ENCODE data around the gene SLC36A4. TPM values are rescaled to one million over a fixed set of nuclear protein-coding genes. Genes with fewer than 3 reads are reported as not detected.

Gene SLC36A4
- total and polyA plus RNA-seq, 4 donors: 4.4 to 23.7 (median 13.0) TPM

DNA sequence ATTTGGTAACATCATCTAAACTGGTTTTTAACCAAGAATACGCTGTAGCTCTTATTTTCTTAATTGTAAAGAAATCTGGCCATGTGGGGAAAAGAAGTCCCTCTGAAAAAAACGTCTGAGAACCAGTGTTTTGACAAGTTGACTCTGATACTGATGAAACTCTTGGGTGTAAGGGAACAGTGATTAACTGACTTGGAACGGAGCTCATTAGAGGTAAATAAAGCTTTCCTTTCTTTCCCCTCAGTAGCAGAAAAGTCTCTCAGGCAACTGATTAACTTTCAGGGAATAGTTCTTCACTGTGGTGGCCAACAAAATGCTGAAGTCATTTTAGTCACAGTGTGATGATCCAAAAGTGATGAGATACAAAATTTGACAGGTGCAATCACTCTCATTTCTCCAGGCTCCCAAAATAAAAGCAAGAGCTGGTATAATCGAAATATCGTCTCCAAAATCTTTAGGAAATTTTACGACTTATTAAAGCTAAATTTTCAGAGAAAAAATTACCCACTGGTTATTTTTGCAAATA is 52.3 kb downstream of the SLC36A4 start:
- DNase-seq (no peak), ATAC-seq (ENCODE audit: low FRiP score) (no peak)
- WGBS, 2 donors: 81 to 90% methylated on average over 6 of the region's 6 CpGs

GRCh38 chr11:93143800-93144199 is 54.0 kb downstream of the SLC36A4 start:
- intact Hi-C loops (cut with DNase I): no loop called here
- DNase-seq (no peak), ATAC-seq (ENCODE audit: low FRiP score) (no peak)
- Histone ChIP-seq H3K27ac (ENCODE audit: low read depth in 1 of 2, low read length in 2 of 2) (no peak overlapping the region), H3K36me3 (ENCODE audit: control insufficient read depth in 1 of 2, insufficient read depth in 2 of 2, low read length in 1 of 2) (peaks cover 0 to 2% of the 10 kb centered on the region in 2 donors), H3K27me3 (ENCODE audit: control insufficient read depth in 1 of 2, insufficient read depth in 2 of 2, low read length in 1 of 2) (no peaks in the 10 kb centered on the region), H3K4me3 (ENCODE audit: low read length in 2 of 2) (no peak overlapping the region), H3K9me3 (ENCODE audit: control insufficient read depth, low read length) (no peaks in the 10 kb centered on the region), H3K4me1 (ENCODE audit: control insufficient read depth in 1 of 2, insufficient read depth in 2 of 2, low read length in 2 of 2) (no peaks in the 10 kb centered on the region)

More for the DNA sequence above, 52.3 kb downstream of the SLC36A4 start:
- intact Hi-C loops (cut with DNase I): no loop called here
- H3K27me3 ChIP-seq (ENCODE audit: control insufficient read depth in 1 of 2, insufficient read depth in 2 of 2, low read length in 1 of 2): peaks cover 0 to 1% of the 10 kb centered on the region in 2 donors
- H3K4me1 ChIP-seq (ENCODE audit: control insufficient read depth in 1 of 2, insufficient read depth in 2 of 2, low read length in 2 of 2): no peaks in the 10 kb centered on the region
- H3K27ac ChIP-seq (ENCODE audit: low read depth in 1 of 2, low read length in 2 of 2): no peak overlapping the region
- no peaks in the 10 kb centered on the region for H3K9me3 ChIP-seq (ENCODE audit: control insufficient read depth, low read length)
- no peak overlapping the region for H3K4me3 ChIP-seq (ENCODE audit: low read length in 2 of 2)
- peaks cover 0 to 2% of the 10 kb centered on the region in 2 donors for H3K36me3 ChIP-seq (ENCODE audit: control insufficient read depth in 1 of 2, insufficient read depth in 2 of 2, low read length in 1 of 2)

GRCh38 chr11:93143186-93143585 is 54.6 kb downstream of the SLC36A4 start:
- ATAC-seq (ENCODE audit: low FRiP score) (no peak), DNase-seq (no peak)
- Histone ChIP-seq H3K4me1 (ENCODE audit: control insufficient read depth in 1 of 2, insufficient read depth in 2 of 2, low read length in 2 of 2) (no peaks in the 10 kb centered on the region), H3K4me3 (ENCODE audit: low read length in 2 of 2) (no peak overlapping the region), H3K27ac (ENCODE audit: low read depth in 1 of 2, low read length in 2 of 2) (no peak overlapping the region), H3K36me3 (ENCODE audit: control insufficient read depth in 1 of 2, insufficient read depth in 2 of 2, low read length in 1 of 2) (peaks cover 0 to 2% of the 10 kb centered on the region in 2 donors), H3K27me3 (ENCODE audit: control insufficient read depth in 1 of 2, insufficient read depth in 2 of 2, low read length in 1 of 2) (no peaks in the 10 kb centered on the region), H3K9me3 (ENCODE audit: control insufficient read depth, low read length) (no peaks in the 10 kb centered on the region)
- intact Hi-C loops (cut with DNase I): no loop called here

GRCh38 chr11:93133488-93134109 is 64.2 kb downstream of the SLC36A4 start:
- no peak for ATAC-seq (ENCODE audit: low FRiP score)
- Histone ChIP-seq H3K4me3 (ENCODE audit: low read length in 2 of 2) (no peak overlapping the region), H3K27me3 (ENCODE audit: control insufficient read depth in 1 of 2, insufficient read depth in 2 of 2, low read length in 1 of 2) (no peaks in the 10 kb centered on the region), H3K36me3 (ENCODE audit: control insufficient read depth in 1 of 2, insufficient read depth in 2 of 2, low read length in 1 of 2) (no peaks in the 10 kb centered on the region), H3K4me1 (ENCODE audit: control insufficient read depth in 1 of 2, insufficient read depth in 2 of 2, low read length in 2 of 2) (no peaks in the 10 kb centered on the region), H3K9me3 (ENCODE audit: control insufficient read depth, low read length) (no peaks in the 10 kb centered on the region), H3K27ac (ENCODE audit: low read depth in 1 of 2, low read length in 2 of 2) (no peak overlapping the region)
- no peak for DNase-seq
- WGBS, 2 donors: 69 to 71% methylated on average over 4 of the region's 4 CpGs
- intact Hi-C loops (cut with DNase I): no loop called here

- no peaks in the 10 kb centered on the region for H3K9me3 ChIP-seq (ENCODE audit: control insufficient read depth, low read length)
- H3K27ac ChIP-seq (ENCODE audit: low read depth in 1 of 2, low read length in 2 of 2): no peak overlapping the region
- no peaks in the 10 kb centered on the region for H3K4me1 ChIP-seq (ENCODE audit: control insufficient read depth in 1 of 2, insufficient read depth in 2 of 2, low read length in 2 of 2)
- WGBS, 2 donors: 44 to 51% methylated on average over 1 of the region's 1 CpG
- no peaks in the 10 kb centered on the region for H3K36me3 ChIP-seq (ENCODE audit: control insufficient read depth in 1 of 2, insufficient read depth in 2 of 2, low read length in 1 of 2)
- ATAC-seq (ENCODE audit: low FRiP score) (no peak), DNase-seq (no peak)
- H3K4me3 ChIP-seq (ENCODE audit: low read length in 2 of 2): no peak overlapping the region
- intact Hi-C loops (cut with DNase I): no loop called here
- no peaks in the 10 kb centered on the region for H3K27me3 ChIP-seq (ENCODE audit: control insufficient read depth in 1 of 2, insufficient read depth in 2 of 2, low read length in 1 of 2)
These were observed 65.0 kb downstream of the SLC36A4 start for GRCh38 chr11:93132836-93133235.

DNA sequence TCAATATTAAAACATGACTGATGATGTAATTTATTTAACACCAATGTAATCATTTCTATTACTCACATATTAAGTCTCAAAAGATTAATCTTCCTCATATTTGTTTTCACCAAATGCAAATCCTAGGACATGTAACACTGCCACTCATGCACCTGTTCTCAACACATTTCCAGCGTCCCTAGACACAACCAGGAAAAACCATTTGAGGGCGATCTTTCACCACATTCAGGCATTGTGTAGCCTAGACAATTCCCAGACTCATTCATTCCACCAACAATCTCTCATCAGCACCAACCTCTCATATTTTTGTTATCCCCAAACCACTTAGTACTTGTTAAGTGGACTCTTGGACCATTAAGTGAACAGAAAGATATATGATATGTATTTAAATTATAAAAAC is 66.1 kb downstream of the SLC36A4 start:
- 42 to 46% methylated on average over 2 of the region's 2 CpGs for WGBS, 2 donors
- intact Hi-C loops (cut with DNase I): no loop called here

DNA sequence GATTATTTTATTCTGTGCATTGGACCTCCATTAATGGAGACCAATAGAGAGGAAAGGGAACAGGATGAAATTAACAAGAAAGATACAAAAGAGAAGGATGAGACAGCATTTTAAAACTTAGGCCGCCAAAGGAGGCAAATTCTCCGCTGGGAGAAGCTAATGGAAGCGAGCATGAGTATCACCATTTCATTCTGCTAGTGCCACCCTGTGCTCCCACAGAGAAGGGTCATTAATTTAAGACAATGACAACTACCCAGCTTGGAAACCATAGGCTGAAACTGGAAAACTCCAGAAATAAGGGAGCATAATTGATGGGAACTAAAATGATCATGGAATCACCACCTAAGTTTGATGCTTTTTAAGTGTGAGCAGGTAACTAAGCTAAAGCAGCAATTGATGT is 69.2 kb downstream of the SLC36A4 start:
- no peaks in the 10 kb centered on the region for H3K27me3 ChIP-seq (ENCODE audit: control insufficient read depth in 1 of 2, insufficient read depth in 2 of 2, low read length in 1 of 2)
- no peak for ATAC-seq (ENCODE audit: low FRiP score)
- no peak overlapping the region for H3K4me3 ChIP-seq (ENCODE audit: low read length in 2 of 2)
- DNase-seq: no peak
- no peaks in the 10 kb centered on the region for H3K4me1 ChIP-seq (ENCODE audit: control insufficient read depth in 1 of 2, insufficient read depth in 2 of 2, low read length in 2 of 2)
- H3K27ac ChIP-seq (ENCODE audit: low read depth in 1 of 2, low read length in 2 of 2): no peak overlapping the region
- intact Hi-C loops (cut with DNase I): no loop called here
- H3K36me3 ChIP-seq (ENCODE audit: control insufficient read depth in 1 of 2, insufficient read depth in 2 of 2, low read length in 1 of 2): no peaks in the 10 kb centered on the region
- H3K9me3 ChIP-seq (ENCODE audit: control insufficient read depth, low read length): no peaks in the 10 kb centered on the region
- WGBS, 2 donors: 90 to 92% methylated on average over 3 of the region's 3 CpGs

More for the DNA sequence above, 66.1 kb downstream of the SLC36A4 start:
- H3K9me3 ChIP-seq (ENCODE audit: control insufficient read depth, low read length): no peaks in the 10 kb centered on the region
- H3K4me1 ChIP-seq (ENCODE audit: control insufficient read depth in 1 of 2, insufficient read depth in 2 of 2, low read length in 2 of 2): no peaks in the 10 kb centered on the region
- H3K4me3 ChIP-seq (ENCODE audit: low read length in 2 of 2): no peak overlapping the region
- DNase-seq (no peak), ATAC-seq (ENCODE audit: low FRiP score) (no peak)
- no peak overlapping the region for H3K27ac ChIP-seq (ENCODE audit: low read depth in 1 of 2, low read length in 2 of 2)
- no peaks in the 10 kb centered on the region for H3K36me3 ChIP-seq (ENCODE audit: control insufficient read depth in 1 of 2, insufficient read depth in 2 of 2, low read length in 1 of 2)
- no peaks in the 10 kb centered on the region for H3K27me3 ChIP-seq (ENCODE audit: control insufficient read depth in 1 of 2, insufficient read depth in 2 of 2, low read length in 1 of 2)

- Histone ChIP-seq H3K36me3 (ENCODE audit: control insufficient read depth in 1 of 2, insufficient read depth in 2 of 2, low read length in 1 of 2) (no peaks in the 10 kb centered on the region), H3K4me1 (ENCODE audit: control insufficient read depth in 1 of 2, insufficient read depth in 2 of 2, low read length in 2 of 2) (no peaks in the 10 kb centered on the region), H3K27ac (ENCODE audit: low read depth in 1 of 2, low read length in 2 of 2) (no peak overlapping the region), H3K9me3 (ENCODE audit: control insufficient read depth, low read length) (no peaks in the 10 kb centered on the region), H3K27me3 (ENCODE audit: control insufficient read depth in 1 of 2, insufficient read depth in 2 of 2, low read length in 1 of 2) (no peaks in the 10 kb centered on the region), H3K4me3 (ENCODE audit: low read length in 2 of 2) (no peak overlapping the region)
- intact Hi-C loops (cut with DNase I): no loop called here
- no peak for DNase-seq
- WGBS, 2 donors: 10 to 11% methylated on average over 4 of the region's 4 CpGs
- ATAC-seq (ENCODE audit: low FRiP score): no peak
These were observed 74.4 kb downstream of the SLC36A4 start for GRCh38 chr11:93123351-93123898.

DNA sequence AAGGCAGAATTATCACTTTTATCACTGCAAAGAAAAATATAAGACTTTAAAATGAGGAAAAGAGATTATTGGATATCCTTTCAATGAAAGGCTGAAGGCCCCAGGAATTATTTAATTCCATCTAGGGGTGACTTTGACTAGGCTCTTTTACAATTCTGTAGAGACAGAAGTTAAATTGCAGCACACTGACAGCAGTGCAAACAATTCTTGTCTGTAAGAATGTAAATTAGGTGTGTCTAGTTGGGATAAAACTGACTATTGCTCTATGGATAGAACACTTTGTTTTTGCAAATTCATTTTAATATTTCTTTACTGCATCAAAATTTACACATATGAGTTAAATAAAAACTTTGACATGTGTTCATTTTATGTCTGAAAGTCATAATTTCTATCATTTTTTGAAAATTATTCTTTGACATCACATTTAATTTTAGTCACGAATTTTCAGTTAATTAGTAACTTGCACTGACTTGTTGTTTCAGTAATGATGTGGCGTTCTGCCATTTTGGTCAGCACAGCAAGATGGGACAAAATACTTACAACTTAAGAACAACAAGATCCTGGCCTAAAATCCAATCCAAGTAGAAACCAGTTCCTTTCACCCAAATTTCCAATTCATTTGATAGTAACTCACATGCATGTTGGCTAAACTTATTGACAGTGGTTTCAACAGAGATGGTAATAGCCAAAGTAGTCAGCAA is 75.1 kb downstream of the SLC36A4 start:
- H3K9me3 ChIP-seq (ENCODE audit: control insufficient read depth, low read length): no peaks in the 10 kb centered on the region
- DNase-seq (no peak), ATAC-seq (ENCODE audit: low FRiP score) (no peak)
- no peak overlapping the region for H3K4me3 ChIP-seq (ENCODE audit: low read length in 2 of 2)
- intact Hi-C loops (cut with DNase I): no loop called here
- H3K4me1 ChIP-seq (ENCODE audit: control insufficient read depth in 1 of 2, insufficient read depth in 2 of 2, low read length in 2 of 2): no peaks in the 10 kb centered on the region
- WGBS, 2 donors: 83% methylated on average over 2 of the region's 2 CpGs
- no peaks in the 10 kb centered on the region for H3K36me3 ChIP-seq (ENCODE audit: control insufficient read depth in 1 of 2, insufficient read depth in 2 of 2, low read length in 1 of 2)
- H3K27ac ChIP-seq (ENCODE audit: low read depth in 1 of 2, low read length in 2 of 2): no peak overlapping the region
- H3K27me3 ChIP-seq (ENCODE audit: control insufficient read depth in 1 of 2, insufficient read depth in 2 of 2, low read length in 1 of 2): no peaks in the 10 kb centered on the region
